Neural progenitor cell (in vitro differentiated cells): Measurements from ENCODE around the gene PRRG2.

Experiments used
- EZH2phosphoT487 ChIP-seq: fragments of 200-600 bp; sonication (generic); IDR thresholded peaks from 2 replicates; pipeline ENCODE4 v1.6.1; 2017; ENCODE audit warnings: antibody characterized with exemption
- TF ChIP-seq, protein P1 (sequence below): fragments of 200-600 bp; sonication (generic); IDR thresholded peaks from 2 replicates; pipeline ENCODE4 v1.5.1; 2017; ENCODE audit warnings: antibody characterized with exemption, mild to moderate bottlenecking

DNA sequence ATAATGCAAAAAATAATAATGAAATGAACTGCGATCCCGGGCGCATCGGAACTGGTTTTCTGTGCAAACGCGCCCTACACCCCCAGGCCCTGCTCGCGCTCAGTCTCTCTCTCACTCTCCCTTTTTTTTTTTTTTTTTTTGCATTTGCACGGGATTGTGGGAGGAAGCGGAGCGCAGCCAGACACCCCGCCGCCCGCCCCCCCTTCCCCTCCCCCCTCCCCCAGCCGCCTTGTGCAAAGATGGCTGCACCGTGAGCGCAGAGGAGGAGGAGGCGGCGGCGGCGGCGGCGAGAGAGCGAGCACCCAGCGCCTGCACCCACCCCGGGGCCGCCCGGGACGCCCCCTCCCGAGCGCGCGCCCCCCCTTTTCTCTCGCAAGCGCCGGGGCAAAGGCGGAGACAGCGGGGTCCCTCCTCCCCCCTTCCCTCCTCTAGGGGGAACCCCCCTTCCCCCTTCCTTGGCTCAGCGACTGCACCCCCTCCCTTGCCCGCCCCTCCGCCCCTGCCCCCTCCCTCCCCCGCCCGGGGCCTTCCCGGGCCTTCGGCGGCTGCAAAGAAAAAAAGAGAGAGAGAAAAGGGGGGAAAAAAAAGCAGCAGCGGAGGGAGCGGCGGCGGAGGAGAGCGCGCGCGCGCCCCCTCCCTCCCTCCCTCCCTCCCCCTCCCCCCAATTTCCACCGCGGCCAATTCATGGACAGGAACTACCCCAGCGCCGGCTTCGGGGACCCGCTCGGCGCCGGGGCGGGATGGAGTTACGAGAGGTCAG lies 10.0 kb downstream of the PRRG2 start, which contains the start of gene PRR12:
- TF ChIP-seq, protein P1, sequence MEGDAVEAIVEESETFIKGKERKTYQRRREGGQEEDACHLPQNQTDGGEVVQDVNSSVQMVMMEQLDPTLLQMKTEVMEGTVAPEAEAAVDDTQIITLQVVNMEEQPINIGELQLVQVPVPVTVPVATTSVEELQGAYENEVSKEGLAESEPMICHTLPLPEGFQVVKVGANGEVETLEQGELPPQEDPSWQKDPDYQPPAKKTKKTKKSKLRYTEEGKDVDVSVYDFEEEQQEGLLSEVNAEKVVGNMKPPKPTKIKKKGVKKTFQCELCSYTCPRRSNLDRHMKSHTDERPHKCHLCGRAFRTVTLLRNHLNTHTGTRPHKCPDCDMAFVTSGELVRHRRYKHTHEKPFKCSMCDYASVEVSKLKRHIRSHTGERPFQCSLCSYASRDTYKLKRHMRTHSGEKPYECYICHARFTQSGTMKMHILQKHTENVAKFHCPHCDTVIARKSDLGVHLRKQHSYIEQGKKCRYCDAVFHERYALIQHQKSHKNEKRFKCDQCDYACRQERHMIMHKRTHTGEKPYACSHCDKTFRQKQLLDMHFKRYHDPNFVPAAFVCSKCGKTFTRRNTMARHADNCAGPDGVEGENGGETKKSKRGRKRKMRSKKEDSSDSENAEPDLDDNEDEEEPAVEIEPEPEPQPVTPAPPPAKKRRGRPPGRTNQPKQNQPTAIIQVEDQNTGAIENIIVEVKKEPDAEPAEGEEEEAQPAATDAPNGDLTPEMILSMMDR = peak; percentile 14
- no peak for TF ChIP-seq EZH2phosphoT487
